Activated CD8-positive, alpha-beta memory T cell treated with anti-CD3 and anti-CD28 coated beads, Interleukin-2, amount 10 ng/mL, durations not matched to agents 7 days and 5 days (primary cell): ENCODE measurements around the gene ARID1A. TPM values are rescaled to one million over a fixed set of nuclear protein-coding genes. Genes with fewer than 3 reads are reported as not detected.
"Not testable (repeated sequence)": the region's sequence is repeated elsewhere in the genome, so short reads cannot be mapped to it uniquely, and the experiment has no call there.

ENCODE experiments used
- ATAC-seq: fragments of 150-1000 bp; cut with Tn5 transposase; one replicate; pipeline ENCODE4 v1.10.0; 2021; ENCODE audit warnings: moderate library complexity
- CTCF ChIA-PET: fragments of 350-600 bp; sonication (Branson Sonifier 250); formaldehyde crosslinking; loops from one replicate; lab custom pipeline; 2021; ENCODE audit warnings: antibody characterized with exemption; lab: Charles Lee
- DNase-seq: peaks from one replicate; pipeline ENCODE4 v3.0.0-alpha.2; 2020
- H3K27ac Mint-ChIP-seq: one replicate; pipeline ENCODE4 v1.8.0; 2021; ENCODE audit warnings: mild to moderate bottlenecking, mixed read lengths
- H3K27me3 Mint-ChIP-seq: one replicate; pipeline ENCODE4 v1.8.0; 2021; ENCODE audit warnings: mixed read lengths
- H3K36me3 Mint-ChIP-seq: one replicate; pipeline ENCODE4 v1.8.0; 2021; ENCODE audit warnings: mild to moderate bottlenecking, mixed read lengths
- H3K4me1 Mint-ChIP-seq: one replicate; pipeline ENCODE4 v1.8.0; 2021; ENCODE audit warnings: mixed read lengths
- H3K4me3 Mint-ChIP-seq: one replicate; pipeline ENCODE4 v1.8.0; 2021; ENCODE audit warnings: mild to moderate bottlenecking, moderate library complexity, mixed read lengths
- H3K9me3 Mint-ChIP-seq: one replicate; pipeline ENCODE4 v1.8.0; 2022; ENCODE audit warnings: low read depth, mixed read lengths
- total RNA-seq, 2 experiments: library from RNA; stranded (reverse); gene quantifications; one replicate each; pipeline ENCODE4 v1.2.3, GENCODE V29; 2021

Gene ARID1A
- total RNA-seq, 2 experiments from 2014 or later, result 92.4 to 112 TPM

DNA sequence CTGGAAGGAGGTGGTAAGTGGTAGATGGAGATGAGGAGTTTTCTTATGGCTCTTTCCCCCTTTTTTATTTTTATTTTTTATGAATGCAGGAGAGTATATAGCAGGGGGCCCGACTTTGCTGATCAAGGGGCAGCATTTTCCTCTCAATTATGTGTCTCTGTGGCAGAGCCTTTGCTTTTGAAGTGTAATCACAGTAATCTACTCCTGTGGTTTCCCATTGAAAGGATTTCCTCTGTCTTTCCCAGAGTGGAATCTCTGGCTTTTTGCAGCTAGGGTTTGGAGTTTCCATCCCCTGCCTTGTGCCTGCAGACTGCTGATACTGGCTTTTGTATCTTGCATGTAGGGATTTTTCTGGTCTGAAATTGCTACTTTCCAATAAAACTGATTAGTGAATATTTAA is 29.1 kb downstream of the ARID1A start:
- Mint-ChIP-seq H3K4me3 (no peak overlapping the region), H3K27ac (no peak overlapping the region), H3K4me1 (peaks cover 84% of the 10 kb centered on the region), H3K9me3 (no peaks in the 10 kb centered on the region), H3K27me3 (no peaks in the 10 kb centered on the region), H3K36me3 (peaks cover 17% of the 10 kb centered on the region)
- ATAC-seq (no peak), DNase-seq (no peak)
- CTCF ChIA-PET, result interaction anchor here (2.0 kb wide), 1 partner anchor 63 kb away, joined by 4 read pairs; the partner anchor contains the start of gene PIGV

DNA sequence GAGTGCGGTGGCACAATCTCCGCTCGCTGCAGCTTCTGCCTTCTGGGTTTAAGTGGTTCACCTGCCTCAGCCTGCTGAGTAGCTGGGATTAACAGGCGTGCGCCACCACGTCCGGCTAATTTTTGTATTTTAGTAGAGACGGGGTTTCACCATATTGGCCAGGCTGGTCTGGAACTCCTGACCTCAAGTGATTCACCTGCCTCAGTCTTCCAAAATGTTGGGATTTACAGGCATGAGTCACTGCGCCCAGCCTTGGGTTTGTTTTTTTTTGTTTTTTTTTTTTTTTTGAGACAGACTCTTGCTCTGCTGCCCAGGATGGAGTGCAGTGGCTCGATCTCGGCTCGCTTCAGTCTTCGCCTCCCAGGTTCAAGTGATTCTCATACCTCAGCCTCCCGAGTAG is 30.1 kb downstream of the ARID1A start:
- H3K4me3 Mint-ChIP-seq, DNase-seq, H3K27ac Mint-ChIP-seq, H3K9me3 Mint-ChIP-seq, ATAC-seq, H3K27me3 Mint-ChIP-seq: not testable (repeated sequence)
- CTCF ChIA-PET, result interaction anchor here (0.7 to 1.4 kb wide), 4 partner anchors 9 to 1051 kb away, joined by 3 read pairs; no protein-coding TSS in a partner anchor
- H3K4me1 Mint-ChIP-seq, result peaks cover 82% of the 10 kb centered on the region
- H3K36me3 Mint-ChIP-seq, result peaks cover 20% of the 10 kb centered on the region

DNA sequence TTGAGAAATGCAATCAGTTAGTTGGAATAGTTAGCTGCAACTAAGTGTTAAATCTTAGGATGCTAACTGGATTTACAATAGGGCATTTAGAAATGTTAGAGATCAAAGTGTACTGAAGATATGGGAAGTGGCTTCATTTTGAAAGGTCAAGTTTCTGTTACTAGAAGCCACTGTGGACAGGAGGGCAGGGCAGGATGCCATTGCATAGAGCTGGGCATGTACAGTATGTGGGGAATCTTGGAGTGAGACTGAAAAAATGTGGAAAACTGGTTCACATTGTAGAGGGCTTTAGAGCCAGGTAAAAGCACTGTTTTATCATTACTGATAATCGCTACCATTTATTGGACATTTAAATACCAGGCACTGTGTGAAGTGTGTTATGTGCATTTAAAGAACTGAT is 31.0 kb downstream of the ARID1A start:
- Mint-ChIP-seq H3K27ac (no peak overlapping the region), H3K9me3 (no peaks in the 10 kb centered on the region), H3K4me1 (peaks cover 81% of the 10 kb centered on the region), H3K27me3 (no peaks in the 10 kb centered on the region), H3K36me3 (peaks cover 26% of the 10 kb centered on the region), H3K4me3 (no peak overlapping the region)
- DNase-seq, result no peak
- CTCF ChIA-PET, result interaction anchor here (0.7 to 1.7 kb wide), 4 partner anchors 10 to 1052 kb away, joined by 3 to 5 read pairs (median 3); no protein-coding TSS in a partner anchor
- no peak for ATAC-seq

DNA sequence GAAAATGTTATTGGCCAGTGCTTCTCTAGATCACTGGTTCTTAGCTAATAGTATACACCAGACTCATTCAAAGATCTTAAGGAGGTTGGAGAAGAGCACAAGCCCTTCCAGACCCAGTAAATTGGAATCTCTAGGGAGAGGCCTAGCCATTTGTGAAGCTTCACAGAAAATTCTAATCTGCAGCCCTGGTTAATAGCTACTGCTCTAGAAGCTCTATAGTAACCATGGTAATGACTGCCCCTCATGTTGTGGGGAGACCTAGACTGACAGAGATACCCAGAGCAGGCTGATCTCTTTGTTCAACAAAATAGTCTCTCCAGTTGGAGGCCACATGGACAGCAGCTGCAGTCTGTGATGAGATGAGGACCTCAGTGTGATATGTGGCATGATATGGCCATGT is 31.7 kb downstream of the ARID1A start:
- Mint-ChIP-seq H3K36me3 (peaks cover 31% of the 10 kb centered on the region), H3K4me1 (peaks cover 80% of the 10 kb centered on the region), H3K27ac (no peak overlapping the region), H3K9me3 (no peaks in the 10 kb centered on the region), H3K27me3 (no peaks in the 10 kb centered on the region), H3K4me3 (no peak overlapping the region)
- CTCF ChIA-PET, result interaction anchor here (1.1 to 2.1 kb wide), 6 partner anchors 11 to 125 kb away, joined by 3 to 11 read pairs (median 3); no protein-coding TSS in a partner anchor
- ATAC-seq (no peak), DNase-seq (no peak)

DNA sequence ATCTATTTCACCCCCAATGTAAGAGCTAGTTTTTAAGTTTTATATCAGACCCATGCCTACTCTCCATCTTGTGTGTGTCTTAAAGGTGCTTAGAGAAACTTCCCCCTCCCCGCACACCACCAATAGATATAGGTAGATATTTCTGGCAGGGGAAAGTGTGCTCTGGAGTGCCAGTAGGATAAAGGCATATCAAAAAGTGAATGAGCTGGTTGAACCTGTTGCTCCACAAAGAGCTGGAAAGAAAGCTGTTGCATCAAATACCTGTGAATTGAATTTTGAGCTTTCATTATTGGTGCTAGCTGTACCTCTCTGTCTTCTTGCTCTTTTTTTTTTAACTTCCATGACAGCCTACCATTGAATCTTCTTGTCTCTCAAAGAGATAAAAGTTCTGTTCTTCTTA is 32.8 kb downstream of the ARID1A start:
- ATAC-seq (no peak), DNase-seq (no peak)
- Mint-ChIP-seq H3K27me3 (no peaks in the 10 kb centered on the region), H3K9me3 (no peaks in the 10 kb centered on the region), H3K36me3 (peaks cover 38% of the 10 kb centered on the region), H3K4me1 (peaks cover 80% of the 10 kb centered on the region), H3K4me3 (no peak overlapping the region), H3K27ac (peak overlapping the region; percentile 53)
- CTCF ChIA-PET, result interaction anchor here (0.8 to 2.1 kb wide), 5 partner anchors 11 to 60 kb away, joined by 3 to 11 read pairs (median 3); no protein-coding TSS in a partner anchor

DNA sequence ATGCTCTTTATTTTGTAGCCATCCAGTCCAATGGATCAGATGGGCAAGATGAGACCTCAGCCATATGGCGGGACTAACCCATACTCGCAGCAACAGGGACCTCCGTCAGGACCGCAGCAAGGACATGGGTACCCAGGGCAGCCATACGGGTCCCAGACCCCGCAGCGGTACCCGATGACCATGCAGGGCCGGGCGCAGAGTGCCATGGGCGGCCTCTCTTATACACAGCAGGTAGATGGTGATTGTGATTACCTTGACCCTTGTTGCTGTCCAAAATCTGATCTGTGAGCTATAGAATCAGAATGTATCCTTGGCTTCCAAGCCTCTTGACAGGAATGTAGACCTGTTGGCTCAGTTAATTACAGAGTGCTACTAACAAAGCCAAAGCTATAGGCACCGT is 33.8 kb downstream of the ARID1A start:
- Mint-ChIP-seq H3K4me3 (no peak overlapping the region), H3K36me3 (peaks cover 48% of the 10 kb centered on the region), H3K9me3 (no peaks in the 10 kb centered on the region), H3K4me1 (peaks cover 80% of the 10 kb centered on the region), H3K27ac (no peak overlapping the region), H3K27me3 (no peaks in the 10 kb centered on the region)
- CTCF ChIA-PET, result interaction anchor here (0.9 to 1.6 kb wide), 2 partner anchors 12 to 27 kb away, joined by 3 to 4 read pairs; no protein-coding TSS in a partner anchor
- no peak for ATAC-seq
- DNase-seq, result no peak

DNA sequence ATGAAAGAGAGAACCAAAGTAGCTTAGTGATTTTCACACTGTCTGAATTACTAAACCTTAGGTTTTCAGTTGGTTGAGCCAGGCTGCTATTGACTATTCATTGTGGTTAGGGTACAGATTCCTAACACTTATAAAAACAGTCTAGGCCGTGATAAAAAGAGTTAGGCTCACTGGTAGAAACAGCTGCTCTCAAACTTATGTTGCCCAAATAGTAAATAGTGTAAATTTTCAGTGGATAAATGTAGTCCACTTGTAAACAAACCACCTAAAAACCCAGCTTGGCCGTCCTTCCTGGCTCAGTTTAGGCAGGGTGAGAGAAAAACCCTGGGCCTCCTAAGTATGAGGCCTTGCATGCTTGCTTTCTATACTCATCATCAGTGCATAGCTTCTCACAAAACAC is 34.9 kb downstream of the ARID1A start:
- H3K27me3 Mint-ChIP-seq, result no peaks in the 10 kb centered on the region
- no peak overlapping the region for H3K4me3 Mint-ChIP-seq
- H3K9me3 Mint-ChIP-seq, result no peaks in the 10 kb centered on the region
- peaks cover 79% of the 10 kb centered on the region for H3K4me1 Mint-ChIP-seq
- peaks cover 54% of the 10 kb centered on the region for H3K36me3 Mint-ChIP-seq
- no peak overlapping the region for H3K27ac Mint-ChIP-seq
- ATAC-seq, result no peak
- CTCF ChIA-PET, result interaction anchor here (1.5 to 1.6 kb wide), 2 partner anchors 28 to 32 kb away, joined by 3 to 4 read pairs; no protein-coding TSS in a partner anchor
- DNase-seq, result no peak

DNA sequence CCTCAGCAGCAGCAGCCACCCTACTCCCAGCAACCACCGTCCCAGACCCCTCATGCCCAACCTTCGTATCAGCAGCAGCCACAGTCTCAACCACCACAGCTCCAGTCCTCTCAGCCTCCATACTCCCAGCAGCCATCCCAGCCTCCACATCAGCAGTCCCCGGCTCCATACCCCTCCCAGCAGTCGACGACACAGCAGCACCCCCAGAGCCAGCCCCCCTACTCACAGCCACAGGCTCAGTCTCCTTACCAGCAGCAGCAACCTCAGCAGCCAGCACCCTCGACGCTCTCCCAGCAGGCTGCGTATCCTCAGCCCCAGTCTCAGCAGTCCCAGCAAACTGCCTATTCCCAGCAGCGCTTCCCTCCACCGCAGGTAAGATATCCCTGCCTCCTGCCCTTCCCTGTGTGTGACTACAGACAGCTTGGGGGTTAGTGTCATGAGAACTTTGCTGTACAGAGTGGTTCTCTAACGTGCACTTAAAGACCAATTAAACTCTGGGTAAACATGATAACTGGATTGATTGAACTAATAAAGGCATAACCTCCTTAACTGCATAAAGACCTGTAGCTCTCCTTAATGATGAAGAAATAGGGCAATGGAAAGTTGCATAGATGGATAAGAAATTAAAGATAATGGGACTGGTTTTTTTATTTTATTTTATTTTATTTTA is 35.6 kb downstream of the ARID1A start:
- CTCF ChIA-PET, result interaction anchor here (1.5 to 1.6 kb wide), 3 partner anchors 29 to 39 kb away, joined by 3 to 4 read pairs (median 3); no protein-coding TSS in a partner anchor
- DNase-seq (no peak), ATAC-seq (no peak)
- Mint-ChIP-seq H3K9me3 (no peaks in the 10 kb centered on the region), H3K36me3 (peaks cover 54% of the 10 kb centered on the region), H3K27ac (no peak overlapping the region), H3K4me1 (peaks cover 77% of the 10 kb centered on the region), H3K27me3 (no peaks in the 10 kb centered on the region), H3K4me3 (no peak overlapping the region)

DNA sequence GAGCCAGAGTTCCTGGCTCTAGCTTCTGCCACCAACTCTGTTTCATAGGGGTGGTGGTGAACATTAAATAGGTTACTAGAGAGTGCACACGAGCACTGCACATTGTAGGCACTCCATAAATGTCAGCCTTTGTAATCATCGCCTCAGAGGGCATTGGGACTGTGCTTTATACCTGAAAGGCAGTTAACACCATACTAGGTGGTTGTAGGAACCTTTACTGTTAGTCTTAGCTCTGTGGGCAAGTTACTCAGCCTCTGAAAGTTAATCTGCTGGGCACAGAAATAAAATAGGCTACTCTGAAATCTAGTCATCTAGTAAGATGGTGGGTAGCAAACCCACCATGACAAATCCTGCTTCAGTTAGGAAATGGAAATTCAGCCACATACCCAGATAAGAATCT is 37.6 kb downstream of the ARID1A start:
- peak; percentile 30 for ATAC-seq
- Mint-ChIP-seq H3K36me3 (peaks cover 62% of the 10 kb centered on the region), H3K27me3 (no peaks in the 10 kb centered on the region), H3K27ac (no peak overlapping the region), H3K4me3 (no peak overlapping the region), H3K4me1 (peaks cover 68% of the 10 kb centered on the region), H3K9me3 (no peaks in the 10 kb centered on the region)
- CTCF ChIA-PET, result interaction anchor here (1.7 kb wide), 1 partner anchor 10 kb away, joined by 4 read pairs; no protein-coding TSS in a partner anchor
- no peak for DNase-seq

DNA sequence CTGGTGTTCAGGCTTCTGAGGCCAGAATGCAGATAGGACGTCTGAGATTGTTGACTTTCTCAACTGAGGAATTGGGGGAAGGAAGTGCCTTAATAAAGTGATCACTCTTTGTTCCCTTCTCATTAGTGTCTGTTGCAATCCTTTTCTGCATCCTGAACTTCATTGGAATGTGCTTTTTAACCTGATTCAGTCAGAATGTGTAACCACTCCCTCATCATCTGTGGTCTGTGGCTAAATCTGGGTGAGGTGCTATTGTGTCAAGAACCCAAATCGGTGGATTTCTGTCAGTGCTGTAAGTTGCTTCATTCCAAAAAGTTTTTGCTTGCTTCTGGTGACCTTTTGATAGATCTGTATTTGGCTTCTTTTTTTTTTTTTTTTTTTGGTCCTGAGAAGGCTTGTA is 38.2 kb downstream of the ARID1A start:
- CTCF ChIA-PET, result no interaction called here
- no peaks in the 10 kb centered on the region for H3K9me3 Mint-ChIP-seq
- no peaks in the 10 kb centered on the region for H3K27me3 Mint-ChIP-seq
- H3K4me1 Mint-ChIP-seq, result peaks cover 64% of the 10 kb centered on the region
- H3K4me3 Mint-ChIP-seq, result no peak overlapping the region
- H3K36me3 Mint-ChIP-seq, result peaks cover 60% of the 10 kb centered on the region
- H3K27ac Mint-ChIP-seq, result peak overlapping the region; percentile 25
- DNase-seq, result peak; percentile 68
- ATAC-seq, result peak; percentile 60

DNA sequence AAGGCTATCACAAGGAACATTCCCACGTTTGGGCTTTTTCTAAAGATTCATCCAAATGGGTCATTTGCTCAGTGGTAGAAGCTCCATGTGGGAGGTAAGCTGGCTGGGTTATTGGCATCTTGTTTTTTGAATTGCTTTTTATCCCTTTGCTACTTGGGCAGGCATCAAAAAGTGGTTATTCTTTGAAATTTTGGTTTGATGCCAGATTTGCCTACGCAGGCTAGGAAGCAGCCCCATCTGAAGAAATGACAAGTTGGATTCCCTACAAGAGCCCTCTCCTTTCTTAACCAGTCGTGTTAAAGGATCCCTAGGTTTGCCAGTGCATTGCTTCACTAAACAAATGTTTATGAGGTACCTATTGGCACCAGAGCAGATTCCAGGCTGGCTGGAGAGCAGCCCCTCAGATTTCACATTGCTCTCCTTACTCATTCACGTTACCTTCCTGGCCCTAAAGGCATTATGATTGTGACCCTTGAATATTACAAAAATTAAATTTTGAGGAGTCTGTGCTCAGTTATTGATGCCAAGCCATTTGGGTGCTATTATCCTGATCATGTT is 38.8 kb downstream of the ARID1A start:
- H3K36me3 Mint-ChIP-seq, result peaks cover 62% of the 10 kb centered on the region
- DNase-seq, result no peak
- peaks cover 65% of the 10 kb centered on the region for H3K4me1 Mint-ChIP-seq
- H3K9me3 Mint-ChIP-seq, result no peaks in the 10 kb centered on the region
- CTCF ChIA-PET, result interaction anchor here (0.6 to 0.7 kb wide), 2 partner anchors 134 to 264 kb away, joined by 3 to 4 read pairs; no protein-coding TSS in a partner anchor
- no peak overlapping the region for H3K4me3 Mint-ChIP-seq
- no peaks in the 10 kb centered on the region for H3K27me3 Mint-ChIP-seq
- H3K27ac Mint-ChIP-seq, result no peak overlapping the region
- ATAC-seq, result no peak

DNA sequence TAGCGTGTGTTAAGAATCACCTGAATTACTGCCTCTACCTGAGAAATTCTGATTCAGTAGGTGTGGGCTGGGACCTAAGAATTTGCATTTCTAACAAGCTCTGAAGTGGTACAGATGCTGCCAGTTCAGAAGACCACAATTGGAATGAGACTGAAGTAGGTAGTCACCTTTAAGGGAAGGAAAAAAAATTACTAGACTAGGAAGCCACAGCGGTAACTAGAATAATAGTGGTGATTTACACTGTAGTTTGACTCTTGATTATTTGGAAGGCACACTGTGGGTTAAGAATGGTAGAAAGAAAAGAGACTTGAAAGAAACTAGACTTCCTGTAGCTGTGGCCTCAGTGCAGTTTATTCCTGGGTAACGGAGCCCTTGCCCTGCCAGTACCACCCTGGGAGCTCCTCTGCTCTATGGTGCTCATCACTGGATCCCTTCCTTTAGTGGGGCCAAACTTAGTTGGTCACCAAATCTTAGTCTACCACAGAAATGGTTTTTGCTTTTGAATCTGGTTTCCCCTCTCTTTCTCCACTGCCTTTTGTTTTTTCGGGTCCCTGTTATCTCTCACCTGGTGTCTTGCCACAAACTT is 43.6 kb downstream of the ARID1A start:
- Mint-ChIP-seq H3K36me3 (peaks cover 54% of the 10 kb centered on the region), H3K4me3 (no peak overlapping the region), H3K27ac (peak overlapping the region; percentile 75), H3K4me1 (peaks cover 66% of the 10 kb centered on the region), H3K27me3 (no peaks in the 10 kb centered on the region), H3K9me3 (no peaks in the 10 kb centered on the region)
- CTCF ChIA-PET, result interaction anchor here (1.0 to 3.2 kb wide), 3 partner anchors 11 to 49 kb away, joined by 3 to 11 read pairs (median 6); no protein-coding TSS in a partner anchor
- DNase-seq (no peak), ATAC-seq (no peak)

DNA sequence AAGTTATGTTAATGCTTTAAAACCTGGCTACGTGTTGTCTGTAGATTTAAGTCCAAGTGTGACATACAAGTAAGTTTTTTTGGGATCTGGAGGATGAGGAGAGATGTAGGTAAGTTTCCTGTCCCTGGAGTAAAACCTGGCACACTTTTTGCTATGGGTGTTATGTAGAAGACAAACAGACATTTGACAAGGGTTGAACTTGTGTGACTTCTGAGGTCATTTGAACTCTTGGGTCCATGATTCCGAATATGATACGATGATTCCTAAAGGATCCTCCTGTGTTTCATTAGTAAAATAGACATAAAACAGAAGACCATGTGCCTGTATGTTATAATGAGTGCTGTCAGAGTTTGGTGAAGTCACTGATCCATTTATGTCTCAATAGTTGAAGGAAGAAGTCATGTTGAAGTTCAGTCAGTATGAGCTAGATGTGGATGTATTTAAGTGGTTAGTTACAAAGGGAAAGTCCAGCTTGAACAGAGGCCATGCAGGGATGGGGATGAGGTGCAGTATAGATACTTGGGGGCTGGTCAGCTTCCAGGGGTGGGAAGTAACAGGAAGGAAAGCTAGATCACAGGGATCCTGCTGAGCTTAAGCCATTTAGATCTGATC is 44.3 kb downstream of the ARID1A start:
- peaks cover 55% of the 10 kb centered on the region for H3K36me3 Mint-ChIP-seq
- no peaks in the 10 kb centered on the region for H3K9me3 Mint-ChIP-seq

More for the DNA sequence above, 44.3 kb downstream of the ARID1A start:
- no peak for DNase-seq
- CTCF ChIA-PET, result interaction anchor here (1.0 to 3.2 kb wide), 2 partner anchors 12 to 45 kb away, joined by 3 to 11 read pairs; no protein-coding TSS in a partner anchor
- Mint-ChIP-seq H3K27ac (peak overlapping the region; percentile 1), H3K4me1 (peaks cover 68% of the 10 kb centered on the region), H3K4me3 (no peak overlapping the region), H3K27me3 (no peaks in the 10 kb centered on the region)
- ATAC-seq, result no peak
